ENCODE measurements around the gene VPS8.
"Not testable (repeated sequence)": the region's sequence is repeated elsewhere in the genome, so short reads cannot be mapped to it uniquely, and the experiment has no call there.

The VPS8 gene

GRCh38 chr3:184927796-184928315, 115.9 kb downstream of the VPS8 start:
- no peak for DNase-seq

GRCh38 chr3:184932777-184933176, 120.8 kb downstream of the VPS8 start:
- DNase-seq = no peak

GRCh38 chr3:184937611-184938010, 125.6 kb downstream of the VPS8 start:
- DNase-seq = no peak

- DNase-seq = no peak
Observed at GRCh38 chr3:184941408-184941807, 129.4 kb downstream of the VPS8 start.

GRCh38 chr3:184942735-184943134, 130.8 kb downstream of the VPS8 start:
- DNase-seq = no peak

- no peak for DNase-seq
Observed at GRCh38 chr3:184944241-184944640, 132.3 kb downstream of the VPS8 start.

GRCh38 chr3:184945886-184946625, 134.1 kb downstream of the VPS8 start:
- no peak for DNase-seq

GRCh38 chr3:184946917-184947316, 135.0 kb downstream of the VPS8 start:
- no peak for DNase-seq

GRCh38 chr3:184949251-184949965, 137.4 kb downstream of the VPS8 start:
- DNase-seq = no peak

GRCh38 chr3:184950816-184951215, 138.8 kb downstream of the VPS8 start:
- not testable (repeated sequence) for DNase-seq

- DNase-seq = no peak
Observed at GRCh38 chr3:184952671-184953070, 140.7 kb downstream of the VPS8 start.

GRCh38 chr3:184953401-184953800, 141.4 kb downstream of the VPS8 start:
- DNase-seq = no peak

- DNase-seq = no peak
Observed at GRCh38 chr3:184954251-184954650, 142.3 kb downstream of the VPS8 start.

- not testable (repeated sequence) for DNase-seq
Observed at GRCh38 chr3:184954851-184955250, 142.9 kb downstream of the VPS8 start.

- no peak for DNase-seq
Observed at GRCh38 chr3:184965639-184966430, 153.9 kb downstream of the VPS8 start.

- no peak for DNase-seq
Observed at GRCh38 chr3:184968115-184968514, 156.1 kb downstream of the VPS8 start.

GRCh38 chr3:184970186-184970585, 158.2 kb downstream of the VPS8 start:
- no peak for DNase-seq

GRCh38 chr3:184977796-184978195, 165.8 kb downstream of the VPS8 start:
- no peak for DNase-seq

- no peak for DNase-seq
Observed at GRCh38 chr3:184981071-184981470, 169.1 kb downstream of the VPS8 start.

GRCh38 chr3:184982076-184982475, 170.1 kb downstream of the VPS8 start:
- DNase-seq = no peak

- no peak for DNase-seq
Observed at GRCh38 chr3:184985586-184985985, 173.6 kb downstream of the VPS8 start.

- DNase-seq = no peak
Observed at GRCh38 chr3:184986366-184986889, 174.5 kb downstream of the VPS8 start.

GRCh38 chr3:184993394-184993793, 181.4 kb downstream of the VPS8 start:
- no peak for DNase-seq
